HepG2 (cell line): ENCODE measurements around the gene SNRNP48. TPM values are rescaled to one million over a fixed set of nuclear protein-coding genes. Genes with fewer than 3 reads are reported as not detected.
A peak's percentile ranks its signal among the peaks of the same experiment; 100 is the strongest.

Experiments
- BRCA1 ChIP-seq: sonication (generic); formaldehyde crosslinking; IDR thresholded peaks from 2 replicates; pipeline ENCODE4 v1.4.0; 2020; ENCODE audit warnings: missing genetic modification reagents
- CC2D1A ChIP-seq: sonication (generic); formaldehyde crosslinking; IDR thresholded peaks from 2 replicates; pipeline ENCODE4 v1.8.1; 2023; ENCODE audit warnings: mild to moderate bottlenecking, missing genetic modification reagents
- CENPX ChIP-seq: sonication (generic); formaldehyde crosslinking; IDR thresholded peaks from 2 replicates; pipeline ENCODE4 v1.9.0; 2021; ENCODE audit warnings: mild to moderate bottlenecking, missing genetic modification reagents, moderate library complexity
- EHMT2 ChIP-seq: fragments of 200-600 bp; sonication (generic); IDR thresholded peaks from 2 replicates; pipeline ENCODE4 v1.7.0; 2017; ENCODE audit warnings: antibody characterized with exemption, low read depth, low read length, borderline replicate concordance
- ISL2 ChIP-seq: sonication (generic); formaldehyde crosslinking; IDR thresholded peaks from 2 replicates; pipeline ENCODE4 v1.5.0; 2020; ENCODE audit warnings: missing genetic modification reagents
- JUN ChIP-seq: sonication (generic); formaldehyde crosslinking; IDR thresholded peaks from 2 replicates; pipeline ENCODE4 v1.4.0; 2020; ENCODE audit warnings: mild to moderate bottlenecking, missing genetic modification reagents
- JUNB ChIP-seq: sonication (generic); formaldehyde crosslinking; IDR thresholded peaks from 2 replicates; pipeline ENCODE4 v1.8.0; 2022; ENCODE audit warnings: missing genetic modification reagents, mild to moderate bottlenecking, borderline replicate concordance
- MED8 ChIP-seq: sonication (generic); formaldehyde crosslinking; IDR thresholded peaks from 2 replicates; pipeline ENCODE4 v1.8.1; 2023; ENCODE audit warnings: mild to moderate bottlenecking, missing genetic modification reagents; ENCODE audit not compliant: insufficient replicate concordance
- MLLT10 ChIP-seq: sonication (generic); formaldehyde crosslinking; IDR thresholded peaks from 2 replicates; pipeline ENCODE4 v1.4.0; 2020; ENCODE audit warnings: missing genetic modification reagents
- MTF2 ChIP-seq: sonication (generic); formaldehyde crosslinking; IDR thresholded peaks from 2 replicates; pipeline ENCODE4 v1.5.0; 2020; ENCODE audit warnings: missing genetic modification reagents, borderline replicate concordance
- PHF21A ChIP-seq: sonication (generic); formaldehyde crosslinking; IDR thresholded peaks from 2 replicates; pipeline ENCODE4 v1.5.0; 2020; ENCODE audit warnings: mild to moderate bottlenecking, missing genetic modification reagents
- PHF5A ChIP-seq: IDR thresholded peaks from one replicate; pipeline ENCODE4 v1.6.1; 2018; ENCODE audit warnings: low read depth, missing genetic modification reagents; ENCODE audit not compliant: unreplicated experiment
- POLR2AphosphoS5 ChIP-seq: IDR thresholded peaks from 2 replicates; pipeline ENCODE4 v1.6.1; 2012; ENCODE audit warnings: low read depth, low read length
- RARA ChIP-seq: IDR thresholded peaks from 2 replicates; pipeline ENCODE4 v1.6.1; 2016; ENCODE audit warnings: missing genetic modification reagents, missing compliant biosample characterization
- RFXANK ChIP-seq: IDR thresholded peaks from 2 replicates; pipeline ENCODE4 v1.6.1; 2016
- TOPORS ChIP-seq: sonication (generic); formaldehyde crosslinking; IDR thresholded peaks from 2 replicates; pipeline ENCODE4 v1.8.0; 2023; ENCODE audit warnings: mild to moderate bottlenecking, missing genetic modification reagents
- ZBTB7A ChIP-seq: sonication (generic); formaldehyde crosslinking; IDR thresholded peaks from 2 replicates; pipeline ENCODE4 v1.8.0; 2022; ENCODE audit warnings: mild to moderate bottlenecking, missing genetic modification reagents
- ZBTB7B ChIP-seq: sonication (generic); formaldehyde crosslinking; IDR thresholded peaks from 2 replicates; pipeline ENCODE4 v1.4.0; 2020; ENCODE audit warnings: missing genetic modification reagents
- ZBTB8A ChIP-seq: sonication (generic); formaldehyde crosslinking; IDR thresholded peaks from 2 replicates; pipeline ENCODE4 v1.4.0; 2020; ENCODE audit warnings: mild to moderate bottlenecking, low read depth, missing genetic modification reagents, borderline replicate concordance
- ZNF225 ChIP-seq: sonication (generic); formaldehyde crosslinking; IDR thresholded peaks from 2 replicates; pipeline ENCODE4 v1.4.0; 2020; ENCODE audit warnings: mild to moderate bottlenecking, missing genetic modification reagents
- ZNF766 ChIP-seq: sonication (generic); formaldehyde crosslinking; IDR thresholded peaks from 2 replicates; pipeline ENCODE4 v1.5.0; 2020; ENCODE audit warnings: missing genetic modification reagents, borderline replicate concordance
- polyA plus RNA-seq, 8 experiments: library from polyadenylated mRNA; depleted of rRNA in 3 of 8; stranded (reverse) in 7 of 8; unstranded in 1 of 8; fragments of >200 nt; fragmentation: Illumina TruSeq in 4 of 8; extraction: Trizol in 4 of 8; gene quantifications; 2 replicates each; pipeline versions ENCODE4 v1.2.1 to v1.2.3, GENCODE V29; 2011 to 2016; ENCODE audit warnings: low read depth in 4 of 8, missing spikeins in 1 of 8, mixed read lengths in 1 of 8; ENCODE audit not compliant: insufficient read depth in 1 of 8
- total RNA-seq, 5 experiments: library from RNA; depleted of rRNA; stranded (reverse); fragments of >200 nt; fragmentation: Illumina TruSeq; extraction: Trizol; gene quantifications; 2 replicates each; pipeline ENCODE4 v1.2.3, GENCODE V29; 2016; ENCODE audit warnings: low read depth in 1 of 5
- TF ChIP-seq, protein P1 (sequence below): IDR thresholded peaks from 2 replicates; pipeline ENCODE4 v1.6.1; 2018; ENCODE audit warnings: missing genetic modification reagents, mild to moderate bottlenecking, missing compliant biosample characterization
- TF ChIP-seq, protein P2 (sequence below): sonication (generic); formaldehyde crosslinking; IDR thresholded peaks from 2 replicates; pipeline ENCODE4 v1.5.0; 2020; ENCODE audit warnings: missing genetic modification reagents
- TF ChIP-seq, protein P3 (sequence below): IDR thresholded peaks from 2 replicates; pipeline ENCODE4 v1.6.1; 2012; ENCODE audit warnings: low read length, improper control_type of control experiment
- TF ChIP-seq, protein P4 (sequence below): sonication (generic); IDR thresholded peaks from 2 replicates; pipeline ENCODE4 v1.6.1; 2016; ENCODE audit warnings: low read depth, borderline replicate concordance

SNRNP48 gene
- total and polyA plus RNA-seq, 2 of the 13 experiments (the other 11 are each of a cell fraction or from before 2014, with no cell fraction given): 17.5 to 47.5 TPM

DNA sequence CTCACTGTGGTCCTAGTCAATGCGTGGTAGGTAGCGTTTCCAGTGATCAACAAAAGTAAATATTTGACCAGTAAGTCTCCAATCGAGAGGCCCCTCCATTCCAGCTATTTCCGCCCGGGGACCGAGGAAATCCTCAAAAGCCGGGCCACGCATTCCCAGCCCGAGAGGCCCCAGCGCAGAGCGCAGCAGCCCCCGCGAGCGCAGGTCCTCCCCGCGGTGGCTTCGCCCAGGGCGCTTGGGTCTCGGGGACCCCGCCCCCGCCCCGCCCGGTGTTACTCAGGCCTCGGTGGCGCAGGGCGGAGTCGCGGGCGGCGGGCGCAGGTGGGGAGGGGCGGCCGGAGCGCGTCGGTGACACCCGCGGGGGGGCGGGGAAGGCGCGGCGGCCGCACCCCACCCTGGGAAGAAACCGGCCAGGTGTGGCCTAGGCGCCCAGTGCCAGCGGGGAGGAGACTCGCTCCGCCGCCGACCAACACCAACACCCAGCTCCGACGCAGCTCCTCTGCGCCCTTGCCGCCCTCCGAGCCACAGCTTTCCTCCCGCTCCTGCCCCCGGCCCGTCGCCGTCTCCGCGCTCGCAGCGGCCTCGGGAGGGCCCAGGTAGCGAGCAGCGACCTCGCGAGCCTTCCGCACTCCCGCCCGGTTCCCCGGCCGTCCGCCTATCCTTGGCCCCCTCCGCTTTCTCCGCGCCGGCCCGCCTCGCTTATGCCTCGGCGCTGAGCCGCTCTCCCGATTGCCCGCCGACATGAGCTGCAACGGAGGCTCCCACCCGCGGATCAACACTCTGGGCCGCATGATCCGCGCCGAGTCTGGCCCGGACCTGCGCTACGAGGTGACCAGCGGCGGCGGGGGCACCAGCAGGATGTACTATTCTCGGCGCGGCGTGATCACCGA, 48.6 kb upstream of the SNRNP48 start, which contains the start of gene DSP (continued):
- TF ChIP-seq, protein P1, sequence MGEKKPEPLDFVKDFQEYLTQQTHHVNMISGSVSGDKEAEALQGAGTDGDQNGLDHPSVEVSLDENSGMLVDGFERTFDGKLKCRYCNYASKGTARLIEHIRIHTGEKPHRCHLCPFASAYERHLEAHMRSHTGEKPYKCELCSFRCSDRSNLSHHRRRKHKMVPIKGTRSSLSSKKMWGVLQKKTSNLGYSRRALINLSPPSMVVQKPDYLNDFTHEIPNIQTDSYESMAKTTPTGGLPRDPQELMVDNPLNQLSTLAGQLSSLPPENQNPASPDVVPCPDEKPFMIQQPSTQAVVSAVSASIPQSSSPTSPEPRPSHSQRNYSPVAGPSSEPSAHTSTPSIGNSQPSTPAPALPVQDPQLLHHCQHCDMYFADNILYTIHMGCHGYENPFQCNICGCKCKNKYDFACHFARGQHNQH: peak; percentile 96
- peak; percentile 6 for TF ChIP-seq PHF5A (CRISPR knock-in tag)
- TF ChIP-seq TOPORS: no peak; the same call in 1 of the 2 replicates
- peak; percentile 29; the same call in 1 of the 2 replicates for TF ChIP-seq JUNB
- peak; percentile 85; the same call in 1 of the 2 replicates for TF ChIP-seq MTF2 (CRISPR knock-in tag)
- TF ChIP-seq, protein P2, sequence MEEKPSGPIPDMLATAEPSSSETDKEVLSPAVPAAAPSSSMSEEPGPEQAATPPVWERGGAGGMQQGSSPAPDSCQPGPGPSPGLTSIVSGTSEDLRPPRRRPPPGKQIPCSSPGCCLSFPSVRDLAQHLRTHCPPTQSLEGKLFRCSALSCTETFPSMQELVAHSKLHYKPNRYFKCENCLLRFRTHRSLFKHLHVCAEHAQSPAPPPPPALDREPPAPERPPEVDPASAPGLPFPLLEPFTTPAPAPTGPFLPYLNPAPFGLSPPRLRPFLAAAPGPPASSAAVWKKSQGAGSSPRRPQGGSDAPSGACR: peak; percentile 99
- peak; percentile 59; the same call in 1 of the 2 replicates for TF ChIP-seq BRCA1 (CRISPR knock-in tag)
- TF ChIP-seq RARA (CRISPR knock-in tag): peak; percentile 95
- TF ChIP-seq EHMT2: no peak
- 0 out of 2 replicates have a peak, but pooled peaks have one; percentile 34 for TF ChIP-seq RFXANK
- peak; percentile 53 for TF ChIP-seq ZBTB7A
- no peak for TF ChIP-seq MLLT10 (CRISPR knock-in tag)
- peak; percentile 91 for TF ChIP-seq ZNF225 (CRISPR knock-in tag)
- TF ChIP-seq ZBTB7B (CRISPR knock-in tag): peak; percentile 85; the same call in 1 of the 2 replicates
- TF ChIP-seq ZBTB8A: no peak
- TF ChIP-seq, protein P3, sequence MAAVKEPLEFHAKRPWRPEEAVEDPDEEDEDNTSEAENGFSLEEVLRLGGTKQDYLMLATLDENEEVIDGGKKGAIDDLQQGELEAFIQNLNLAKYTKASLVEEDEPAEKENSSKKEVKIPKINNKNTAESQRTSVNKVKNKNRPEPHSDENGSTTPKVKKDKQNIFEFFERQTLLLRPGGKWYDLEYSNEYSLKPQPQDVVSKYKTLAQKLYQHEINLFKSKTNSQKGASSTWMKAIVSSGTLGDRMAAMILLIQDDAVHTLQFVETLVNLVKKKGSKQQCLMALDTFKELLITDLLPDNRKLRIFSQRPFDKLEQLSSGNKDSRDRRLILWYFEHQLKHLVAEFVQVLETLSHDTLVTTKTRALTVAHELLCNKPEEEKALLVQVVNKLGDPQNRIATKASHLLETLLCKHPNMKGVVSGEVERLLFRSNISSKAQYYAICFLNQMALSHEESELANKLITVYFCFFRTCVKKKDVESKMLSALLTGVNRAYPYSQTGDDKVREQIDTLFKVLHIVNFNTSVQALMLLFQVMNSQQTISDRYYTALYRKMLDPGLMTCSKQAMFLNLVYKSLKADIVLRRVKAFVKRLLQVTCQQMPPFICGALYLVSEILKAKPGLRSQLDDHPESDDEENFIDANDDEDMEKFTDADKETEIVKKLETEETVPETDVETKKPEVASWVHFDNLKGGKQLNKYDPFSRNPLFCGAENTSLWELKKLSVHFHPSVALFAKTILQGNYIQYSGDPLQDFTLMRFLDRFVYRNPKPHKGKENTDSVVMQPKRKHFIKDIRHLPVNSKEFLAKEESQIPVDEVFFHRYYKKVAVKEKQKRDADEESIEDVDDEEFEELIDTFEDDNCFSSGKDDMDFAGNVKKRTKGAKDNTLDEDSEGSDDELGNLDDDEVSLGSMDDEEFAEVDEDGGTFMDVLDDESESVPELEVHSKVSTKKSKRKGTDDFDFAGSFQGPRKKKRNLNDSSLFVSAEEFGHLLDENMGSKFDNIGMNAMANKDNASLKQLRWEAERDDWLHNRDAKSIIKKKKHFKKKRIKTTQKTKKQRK: no peak
- peak; percentile 93 for TF ChIP-seq ISL2 (CRISPR knock-in tag)
- peak; percentile 85 for TF ChIP-seq POLR2AphosphoS5
- no peak for TF ChIP-seq CC2D1A (CRISPR knock-in tag)
- TF ChIP-seq ZNF766 (CRISPR knock-in tag): peak; percentile 82; the same call in 1 of the 2 replicates
- no peak for TF ChIP-seq JUN (CRISPR knock-in tag)
- no peak for TF ChIP-seq CENPX (CRISPR knock-in tag)
- TF ChIP-seq PHF21A (CRISPR knock-in tag): peak; percentile 99
- TF ChIP-seq MED8: peak; percentile 84
- TF ChIP-seq, protein P4, sequence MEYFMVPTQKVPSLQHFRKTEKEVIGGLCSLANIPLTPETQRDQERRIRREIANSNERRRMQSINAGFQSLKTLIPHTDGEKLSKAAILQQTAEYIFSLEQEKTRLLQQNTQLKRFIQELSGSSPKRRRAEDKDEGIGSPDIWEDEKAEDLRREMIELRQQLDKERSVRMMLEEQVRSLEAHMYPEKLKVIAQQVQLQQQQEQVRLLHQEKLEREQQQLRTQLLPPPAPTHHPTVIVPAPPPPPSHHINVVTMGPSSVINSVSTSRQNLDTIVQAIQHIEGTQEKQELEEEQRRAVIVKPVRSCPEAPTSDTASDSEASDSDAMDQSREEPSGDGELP: peak; percentile 61; the same call in 1 of the 2 replicates
